Stimulated activated memory B cell treated with anti-CD40 and anti-IgM and Interleukin-4, amounts not matched to agents 10 μg/mL and 1 μg/mL and 100 μg/mL, for 72 hours (primary cell): ENCODE measurements around the gene TSKU.

Experiments
- ATAC-seq: fragments of 150-1000 bp; cut with Tn5 transposase; 2 replicates; pipeline ENCODE4 v1.10.0; 2021
- H3K27ac Mint-ChIP-seq: one replicate; pipeline ENCODE4 v1.8.0; 2022; ENCODE audit warnings: mild to moderate bottlenecking, mixed read lengths
- H3K27me3 Mint-ChIP-seq: one replicate; pipeline ENCODE4 v1.8.0; 2022; ENCODE audit warnings: mixed read lengths
- H3K36me3 Mint-ChIP-seq: one replicate; pipeline ENCODE4 v1.8.0; 2022; ENCODE audit warnings: mixed read lengths
- H3K4me1 Mint-ChIP-seq: one replicate; pipeline ENCODE4 v1.8.0; 2022; ENCODE audit warnings: mixed read lengths
- H3K4me3 Mint-ChIP-seq: one replicate; pipeline ENCODE4 v1.8.0; 2022; ENCODE audit warnings: mild to moderate bottlenecking, moderate library complexity, mixed read lengths
- H3K9me3 Mint-ChIP-seq: one replicate; pipeline ENCODE4 v1.8.0; 2022; ENCODE audit warnings: mixed read lengths

TSKU gene

GRCh38 chr11:76844511-76844910 lies 61.4 kb downstream of the TSKU start:
- H3K36me3 Mint-ChIP-seq = no peaks in the 10 kb centered on the region
- H3K27me3 Mint-ChIP-seq = peaks cover 27% of the 10 kb centered on the region
- H3K4me3 Mint-ChIP-seq = no peak overlapping the region
- H3K4me1 Mint-ChIP-seq = no peaks in the 10 kb centered on the region
- no peaks in the 10 kb centered on the region for H3K9me3 Mint-ChIP-seq
- ATAC-seq = no peak
- H3K27ac Mint-ChIP-seq = no peak overlapping the region

GRCh38 chr11:76845069-76845468 lies 61.9 kb downstream of the TSKU start:
- no peaks in the 10 kb centered on the region for H3K36me3 Mint-ChIP-seq
- ATAC-seq = no peak
- no peaks in the 10 kb centered on the region for H3K9me3 Mint-ChIP-seq
- H3K27me3 Mint-ChIP-seq = peaks cover 27% of the 10 kb centered on the region
- H3K4me3 Mint-ChIP-seq = no peak overlapping the region
- no peaks in the 10 kb centered on the region for H3K4me1 Mint-ChIP-seq
- H3K27ac Mint-ChIP-seq = no peak overlapping the region

- H3K36me3 Mint-ChIP-seq = no peaks in the 10 kb centered on the region
- ATAC-seq = no peak
- H3K4me1 Mint-ChIP-seq = no peaks in the 10 kb centered on the region
- no peak overlapping the region for H3K27ac Mint-ChIP-seq
- peaks cover 23% of the 10 kb centered on the region for H3K27me3 Mint-ChIP-seq
- no peak overlapping the region for H3K4me3 Mint-ChIP-seq
- H3K9me3 Mint-ChIP-seq = no peaks in the 10 kb centered on the region
These were observed 63.3 kb downstream of the TSKU start for GRCh38 chr11:76846441-76846840.
